BLaER1 treated with 17β-estradiol and CSF1 and Interleukin-3, amounts not matched to agents 10 nM and 100 nM (cell line): Measurements from ENCODE around the gene DELE1.
"Not testable (repeated sequence)": the region's sequence is repeated elsewhere in the genome, so short reads cannot be mapped to it uniquely, and the experiment has no call there.

Source experiments
- H3K27ac ChIP-seq, 11 experiments: shearing (Covaris generic); formaldehyde crosslinking; 2 replicates each; pipeline ENCODE4 v1.8.1; 2022
- H3K27me3 ChIP-seq, 11 experiments: shearing (Covaris generic); formaldehyde crosslinking; 2 replicates each; pipeline ENCODE4 v1.8.1; 2022
- H3K36me3 ChIP-seq, 11 experiments: shearing (Covaris generic); formaldehyde crosslinking; 2 replicates each; pipeline ENCODE4 v1.8.1; 2022
- H3K4me1 ChIP-seq, 10 experiments: shearing (Covaris generic); formaldehyde crosslinking; 2 replicates each; pipeline ENCODE4 v1.8.1; 2022
- H3K4me2 ChIP-seq, 11 experiments: shearing (Covaris generic); formaldehyde crosslinking; 2 replicates each; pipeline ENCODE4 v1.8.1; 2022
- H3K4me3 ChIP-seq, 10 experiments: shearing (Covaris generic); formaldehyde crosslinking; 2 replicates each; pipeline ENCODE4 v1.8.1; 2022
- H3K9ac ChIP-seq, 11 experiments: shearing (Covaris generic); formaldehyde crosslinking; 2 replicates each; pipeline ENCODE4 v1.8.1; 2022
- H3K9me3 ChIP-seq, 11 experiments: shearing (Covaris generic); formaldehyde crosslinking; replicated peaks in 1 of 11; 2 replicates each; pipeline ENCODE4 v1.8.1; 2022
- H4K20me1 ChIP-seq, 11 experiments: shearing (Covaris generic); formaldehyde crosslinking; 2 replicates each; pipeline ENCODE4 v1.8.1; 2022
- Cebpa-rat ChIP-seq, 11 experiments: shearing (Covaris generic); IDR thresholded peaks; 2 replicates each; pipeline ENCODE4 v1.8.1; 2022

Gene DELE1

GRCh38 chr5:141883184-141883891, 40.3 kb upstream of the DELE1 start:
- TF ChIP-seq Cebpa-rat (IDR thresholded peaks at IDR 0.05): no peak
- no peak overlapping the region for H3K27ac ChIP-seq
- no peaks in the 10 kb centered on the region for H3K9me3 ChIP-seq
- 0 out of 22 replicates have a peak overlapping the region, but pooled peaks of 2 of the 11 experiments have one; percentile 7 to 16 for H3K4me2 ChIP-seq
- H3K27me3 ChIP-seq: peaks cover 39 to 64% (median 48%) of the 10 kb centered on the region in 11 experiments
- H3K36me3 ChIP-seq: no peaks in the 10 kb centered on the region
- no peak overlapping the region for H3K9ac ChIP-seq
- H3K4me3 ChIP-seq: no peak overlapping the region
- peaks cover 0 to 43% (median 5%) of the 10 kb centered on the region in 11 experiments; a peak in 11 of 22 replicates for H4K20me1 ChIP-seq
- H3K4me1 ChIP-seq: peaks cover 24 to 37% (median 30%) of the 10 kb centered on the region in 10 experiments

GRCh38 chr5:141883892-141884318, 39.8 kb upstream of the DELE1 start:
- Histone ChIP-seq H3K4me2 (no peak overlapping the region), H3K27ac (no peak overlapping the region), H3K9me3 (no peaks in the 10 kb centered on the region), H3K4me1 (peaks cover 22 to 35% (median 28%) of the 10 kb centered on the region in 10 experiments), H4K20me1 (peaks cover 0 to 39% (median 4%) of the 10 kb centered on the region in 11 experiments; a peak in 10 of 22 replicates), H3K9ac (no peak overlapping the region), H3K36me3 (no peaks in the 10 kb centered on the region), H3K4me3 (no peak overlapping the region), H3K27me3 (peaks cover 34 to 58% (median 43%) of the 10 kb centered on the region in 11 experiments)
- TF ChIP-seq Cebpa-rat (IDR thresholded peaks at IDR 0.05): no peak

GRCh38 chr5:141889282-141889871, 34.3 kb upstream of the DELE1 start:
- H3K4me2 ChIP-seq: peak overlapping the region in 6 of 11 experiments; percentile 16 to 56 (median 38); a peak in 8 of 22 replicates
- H3K27ac ChIP-seq: no peak overlapping the region
- H4K20me1 ChIP-seq: no peaks in the 10 kb centered on the region

GRCh38 chr5:141890429-141890828, 33.2 kb upstream of the DELE1 start:
- H3K27ac ChIP-seq, H3K4me3 ChIP-seq, H3K9me3 ChIP-seq, H3K36me3 ChIP-seq, H3K27me3 ChIP-seq, H3K9ac ChIP-seq, H4K20me1 ChIP-seq: not testable (repeated sequence)
- peak overlapping the region in 6 of 11 experiments; percentile 5 to 57 (median 46); a peak in 8 of 22 replicates for H3K4me2 ChIP-seq
- H3K4me1 ChIP-seq: peaks cover 8 to 13% (median 12%) of the 10 kb centered on the region in 10 experiments; a peak in 17 of 20 replicates

More at GRCh38 chr5:141889282-141889871, 34.3 kb upstream of the DELE1 start:
- peaks cover 2 to 10% (median 6%) of the 10 kb centered on the region in 11 experiments; a peak in 18 of 22 replicates for H3K27me3 ChIP-seq
- no peaks in the 10 kb centered on the region for H3K36me3 ChIP-seq
- H3K4me3 ChIP-seq: no peak overlapping the region
- H3K4me1 ChIP-seq: peaks cover 8 to 13% (median 12%) of the 10 kb centered on the region in 10 experiments; a peak in 17 of 20 replicates
- H3K9ac ChIP-seq: no peak overlapping the region
- TF ChIP-seq Cebpa-rat (IDR thresholded peaks at IDR 0.05): no peak
- no peaks in the 10 kb centered on the region for H3K9me3 ChIP-seq

GRCh38 chr5:141897425-141897824, 26.2 kb upstream of the DELE1 start:
- H3K4me3 ChIP-seq: no peak overlapping the region
- peak in 10 of 11 experiments; percentile 14 to 93 (median 63); a peak in 14 of 22 replicates for TF ChIP-seq Cebpa-rat (IDR thresholded peaks at IDR 0.05)
- H3K4me2 ChIP-seq: peak overlapping the region in 3 of 11 experiments; percentile 9 to 57 (median 32); a peak in 2 of 22 replicates
- H3K27me3 ChIP-seq: no peaks in the 10 kb centered on the region
- peaks cover 0 to 27% (median 4%) of the 10 kb centered on the region in 10 experiments; a peak in 10 of 20 replicates for H3K4me1 ChIP-seq
- no peaks in the 10 kb centered on the region for H3K36me3 ChIP-seq
- no peaks in the 10 kb centered on the region for H3K9me3 ChIP-seq
- H3K9ac ChIP-seq: no peak overlapping the region
- no peaks in the 10 kb centered on the region for H4K20me1 ChIP-seq
- no peak overlapping the region for H3K27ac ChIP-seq

- H3K9ac ChIP-seq: no peak overlapping the region
- no peak for TF ChIP-seq Cebpa-rat (IDR thresholded peaks at IDR 0.05)
- H3K9me3 ChIP-seq: no peaks in the 10 kb centered on the region
- H3K4me3 ChIP-seq: no peak overlapping the region
- peak overlapping the region in 5 of 11 experiments; percentile 23 to 57 (median 38); a peak in 9 of 22 replicates for H3K4me2 ChIP-seq
- no peaks in the 10 kb centered on the region for H3K36me3 ChIP-seq
- peaks cover 0 to 39% (median 9%) of the 10 kb centered on the region in 10 experiments; a peak in 12 of 20 replicates for H3K4me1 ChIP-seq
- H3K27ac ChIP-seq: no peak overlapping the region; a peak in 1 of 22 replicates
- no peaks in the 10 kb centered on the region for H3K27me3 ChIP-seq
- no peaks in the 10 kb centered on the region for H4K20me1 ChIP-seq
Measured at GRCh38 chr5:141898448-141899049, 25.1 kb upstream of the DELE1 start.

- TF ChIP-seq Cebpa-rat (IDR thresholded peaks at IDR 0.05): no peak
- Histone ChIP-seq H4K20me1 (no peaks in the 10 kb centered on the region), H3K4me2 (peak overlapping the region in 6 of 11 experiments; percentile 37 to 68 (median 50); a peak in 10 of 22 replicates), H3K9ac (no peak overlapping the region; a peak in 1 of 22 replicates), H3K27ac (peak overlapping the region in 5 of 11 experiments; percentile 40 to 75 (median 62); a peak in 7 of 22 replicates), H3K9me3 (peaks cover 5 to 15% (median 12%) of the 10 kb centered on the region in 11 experiments; a peak in 16 of 22 replicates), H3K4me3 (no peak overlapping the region), H3K27me3 (no peaks in the 10 kb centered on the region), H3K36me3 (no peaks in the 10 kb centered on the region), H3K4me1 (peaks cover 0 to 58% (median 12%) of the 10 kb centered on the region in 10 experiments; a peak in 12 of 20 replicates)
Measured at GRCh38 chr5:141902015-141902814, 21.5 kb upstream of the DELE1 start.

GRCh38 chr5:141903261-141903660, 20.4 kb upstream of the DELE1 start:
- H3K4me3 ChIP-seq: no peak overlapping the region
- H4K20me1 ChIP-seq: no peaks in the 10 kb centered on the region
- peaks cover 5 to 15% (median 12%) of the 10 kb centered on the region in 11 experiments; a peak in 16 of 22 replicates for H3K9me3 ChIP-seq
- H3K27me3 ChIP-seq: no peaks in the 10 kb centered on the region
- no peaks in the 10 kb centered on the region for H3K36me3 ChIP-seq
- H3K27ac ChIP-seq: peak overlapping the region in 6 of 11 experiments; percentile 40 to 75 (median 58); a peak in 12 of 22 replicates
- TF ChIP-seq Cebpa-rat (IDR thresholded peaks at IDR 0.05): peak in 4 of 11 experiments; percentile 38 to 71 (median 54); a peak in 6 of 22 replicates
- H3K9ac ChIP-seq: peak overlapping the region in 3 of 11 experiments; percentile 40 to 51 (median 41); a peak in 7 of 22 replicates
- peaks cover 0 to 48% (median 11%) of the 10 kb centered on the region in 10 experiments; a peak in 12 of 20 replicates for H3K4me1 ChIP-seq
- peak overlapping the region in 6 of 11 experiments; percentile 37 to 68 (median 50); a peak in 12 of 22 replicates for H3K4me2 ChIP-seq
